ENCODE data around the gene MAML3. TPM values are rescaled to one million over a fixed set of nuclear protein-coding genes. Genes with fewer than 3 reads are reported as not detected.
A peak's percentile ranks its signal among the peaks of the same experiment; 100 is the strongest.

MAML3 gene
- total RNA-seq, 2 donors from 2014 or later, result 29.2 to 32.2 TPM

GRCh38 chr4:139718358-139718757 lies 435.6 kb downstream of the MAML3 start:
- no peak overlapping the region for H3K27ac Mint-ChIP-seq
- no peaks in the 10 kb centered on the region for H3K27me3 ChIP-seq (ENCODE audit: control insufficient read depth, insufficient read depth, low read length, poor library complexity, severe bottlenecking)
- no peak overlapping the region for H3K4me3 Mint-ChIP-seq
- H3K9me3 ChIP-seq (ENCODE audit: control insufficient read depth, low read length), result no peaks in the 10 kb centered on the region
- no peaks in the 10 kb centered on the region for H3K9me3 Mint-ChIP-seq
- no peaks in the 10 kb centered on the region for H3K27me3 Mint-ChIP-seq (ENCODE audit: insufficient read depth)
- peaks cover 38% of the 10 kb centered on the region for H3K4me1 Mint-ChIP-seq
- no peak for DNase-seq
- H3K4me3 ChIP-seq (ENCODE audit: low read length), result no peak overlapping the region
- WGBS, 2 experiments (ENCODE audit: insufficient coverage in 1 of 2, insufficient read length in 1 of 2), result 95 to 97% methylated on average over 3 to 6 of the region's 6 CpGs
- no peaks in the 10 kb centered on the region for H3K4me1 ChIP-seq (ENCODE audit: control insufficient read depth, insufficient read depth, low read length)
- H3K9ac ChIP-seq (ENCODE audit: extremely low read depth, low read length, poor library complexity, severe bottlenecking), result no peak overlapping the region
- peaks cover 95% of the 10 kb centered on the region for H3K36me3 ChIP-seq (ENCODE audit: control insufficient read depth, insufficient read depth, low read length)
- no peak overlapping the region for H3K27ac ChIP-seq (ENCODE audit: low read depth, low read length)
- H3K36me3 Mint-ChIP-seq (ENCODE audit: low read depth), result peaks cover 45% of the 10 kb centered on the region
- TF ChIP-seq CTCF (conservative IDR thresholded peaks at IDR 0.05), result peak; percentile 42

GRCh38 chr4:139715746-139716391 lies 438.1 kb downstream of the MAML3 start:
- Histone ChIP-seq H3K4me3 (ENCODE audit: low read length) (no peak overlapping the region), H3K27ac (ENCODE audit: low read depth, low read length) (no peak overlapping the region), H3K9ac (ENCODE audit: extremely low read depth, low read length, poor library complexity, severe bottlenecking) (no peak overlapping the region), H3K4me1 (ENCODE audit: control insufficient read depth, insufficient read depth, low read length) (peaks cover 13% of the 10 kb centered on the region), H3K36me3 (ENCODE audit: control insufficient read depth, insufficient read depth, low read length) (peaks cover 83% of the 10 kb centered on the region), H3K9me3 (ENCODE audit: control insufficient read depth, low read length) (no peaks in the 10 kb centered on the region), H3K27me3 (ENCODE audit: control insufficient read depth, insufficient read depth, low read length, poor library complexity, severe bottlenecking) (no peaks in the 10 kb centered on the region)
- no peak overlapping the region for H3K4me3 Mint-ChIP-seq
- peaks cover 63% of the 10 kb centered on the region for H3K4me1 Mint-ChIP-seq
- peaks cover 53% of the 10 kb centered on the region for H3K36me3 Mint-ChIP-seq (ENCODE audit: low read depth)
- DNase-seq, result no peak
- no peaks in the 10 kb centered on the region for H3K9me3 Mint-ChIP-seq
- TF ChIP-seq CTCF (conservative IDR thresholded peaks at IDR 0.05), result no peak
- WGBS, 2 experiments (ENCODE audit: insufficient coverage in 1 of 2, insufficient read length in 1 of 2), result 84 to 91% methylated on average over 7 to 9 of the region's 9 CpGs
- peak overlapping the region; percentile 89 for H3K27ac Mint-ChIP-seq
- no peaks in the 10 kb centered on the region for H3K27me3 Mint-ChIP-seq (ENCODE audit: insufficient read depth)

- Histone ChIP-seq H3K27me3 (ENCODE audit: control insufficient read depth, insufficient read depth, low read length, poor library complexity, severe bottlenecking) (no peaks in the 10 kb centered on the region), H3K4me1 (ENCODE audit: control insufficient read depth, insufficient read depth, low read length) (peaks cover 13% of the 10 kb centered on the region), H3K4me3 (ENCODE audit: low read length) (peak overlapping the region; percentile 36), H3K9ac (ENCODE audit: extremely low read depth, low read length, poor library complexity, severe bottlenecking) (peak overlapping the region; percentile 4), H3K27ac (ENCODE audit: low read depth, low read length) (no peak overlapping the region), H3K36me3 (ENCODE audit: control insufficient read depth, insufficient read depth, low read length) (peaks cover 74% of the 10 kb centered on the region), H3K9me3 (ENCODE audit: control insufficient read depth, low read length) (no peaks in the 10 kb centered on the region)
- Mint-ChIP-seq H3K4me3 (peak overlapping the region; percentile 20), H3K27me3 (ENCODE audit: insufficient read depth) (no peaks in the 10 kb centered on the region), H3K9me3 (peaks cover 8% of the 10 kb centered on the region), H3K27ac (peak overlapping the region; percentile 89), H3K4me1 (peaks cover 71% of the 10 kb centered on the region), H3K36me3 (ENCODE audit: low read depth) (peaks cover 58% of the 10 kb centered on the region)
- 90 to 93% methylated on average over 1 to 2 of the region's 2 CpGs for WGBS, 2 experiments (ENCODE audit: insufficient coverage in 1 of 2, insufficient read length in 1 of 2)
- no peak for TF ChIP-seq CTCF (conservative IDR thresholded peaks at IDR 0.05)
- DNase-seq, result no peak
These were observed 441.1 kb downstream of the MAML3 start for GRCh38 chr4:139712882-139713281.
